Neuron (in vitro differentiated cells): Measurements from ENCODE around the gene FNBP1.
"Not testable (repeated sequence)": the region's sequence is repeated elsewhere in the genome, so short reads cannot be mapped to it uniquely, and the experiment has no call there.

Experiments used
- H2AFZ ChIP-seq: one replicate; pipeline ENCODE4 v1.6.1; 2013; ENCODE audit warnings: low read depth, mild to moderate bottlenecking, inconsistent platforms, low read length, moderate library complexity
- H3K27me3 ChIP-seq: one replicate; pipeline ENCODE4 v1.6.1; 2013; ENCODE audit warnings: low read length; ENCODE audit not compliant: insufficient read depth
- H3K36me3 ChIP-seq: one replicate; pipeline ENCODE4 v1.6.1; 2013; ENCODE audit warnings: low read length; ENCODE audit not compliant: insufficient read depth
- H3K4me1 ChIP-seq: one replicate; pipeline ENCODE4 v1.6.1; 2013; ENCODE audit warnings: low read length; ENCODE audit not compliant: insufficient read depth
- H3K4me3 ChIP-seq: 2 replicates; pipeline ENCODE4 v1.5.1; 2013; ENCODE audit warnings: mild to moderate bottlenecking, low read length, moderate library complexity
- H3K9me3 ChIP-seq: one replicate; pipeline ENCODE4 v1.6.1; 2013; ENCODE audit warnings: low read length

The FNBP1 gene

DNA sequence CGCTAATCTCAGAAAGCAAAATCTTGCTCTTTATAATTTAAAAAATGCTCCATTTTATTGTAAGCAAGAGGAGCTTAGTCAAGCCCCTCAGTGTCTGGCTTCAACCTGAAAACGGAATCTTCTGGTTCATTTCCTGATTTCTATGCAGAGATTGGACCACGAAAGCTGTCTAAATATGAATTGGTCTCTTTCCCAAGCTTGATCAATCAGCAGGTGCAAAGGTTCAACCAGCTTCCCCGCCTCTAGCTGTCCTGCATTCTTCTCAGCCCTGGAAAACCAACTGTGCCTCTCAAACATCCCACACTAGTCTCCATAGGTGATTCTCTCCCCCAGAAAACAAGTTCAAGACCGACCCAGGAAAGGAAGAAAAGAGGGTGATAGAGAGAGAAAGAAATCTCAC lies 34.5 kb downstream of the FNBP1 start:
- Histone ChIP-seq H3K27me3 (no peaks in the 10 kb centered on the region), H2AFZ (no peak overlapping the region), H3K4me3 (no peak overlapping the region), H3K4me1 (no peaks in the 10 kb centered on the region), H3K36me3 (no peaks in the 10 kb centered on the region), H3K9me3 (no peaks in the 10 kb centered on the region)

- not testable (repeated sequence) for H3K9me3 ChIP-seq, H3K4me3 ChIP-seq, H2AFZ ChIP-seq, H3K27me3 ChIP-seq, H3K36me3 ChIP-seq, H3K4me1 ChIP-seq
Observed at GRCh38 chr9:130006952-130007351, 36.0 kb downstream of the FNBP1 start.

DNA sequence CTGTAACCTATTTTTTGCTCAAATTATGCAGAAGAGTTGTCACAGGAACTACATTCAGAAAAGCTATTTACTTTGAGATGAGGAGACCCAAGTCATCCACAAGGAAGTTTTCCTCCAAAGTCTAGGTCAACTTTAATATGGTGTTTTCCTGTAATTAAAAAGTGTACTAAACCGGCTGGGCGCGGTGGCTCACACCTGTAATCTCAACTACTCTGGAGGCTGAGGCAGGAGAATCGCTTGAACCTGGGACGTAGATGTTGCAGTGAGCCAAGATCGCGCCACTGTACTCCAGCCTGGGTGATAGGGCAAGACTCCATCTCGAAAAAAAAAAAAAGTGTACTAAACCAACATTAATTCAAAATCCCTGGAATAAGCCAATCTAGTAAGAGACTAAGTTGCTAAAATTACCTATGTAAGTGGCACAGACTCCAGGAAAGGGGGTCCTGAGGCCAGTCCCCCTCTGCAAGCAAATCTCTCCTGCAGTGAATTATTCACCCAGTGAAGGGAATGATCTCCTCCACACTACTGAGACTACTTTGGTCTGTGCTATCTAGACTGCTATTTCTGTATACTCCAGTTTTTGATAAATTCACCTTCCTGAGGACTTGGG lies 38.9 kb downstream of the FNBP1 start:
- H3K4me3 ChIP-seq: no peak overlapping the region
- H3K27me3 ChIP-seq: no peaks in the 10 kb centered on the region
- H3K36me3 ChIP-seq: no peaks in the 10 kb centered on the region
- H3K4me1 ChIP-seq: peaks cover 4% of the 10 kb centered on the region
- no peak overlapping the region for H2AFZ ChIP-seq
- H3K9me3 ChIP-seq: no peaks in the 10 kb centered on the region

- no peaks in the 10 kb centered on the region for H3K27me3 ChIP-seq
- no peak overlapping the region for H2AFZ ChIP-seq
- peaks cover 4% of the 10 kb centered on the region for H3K4me1 ChIP-seq
- no peaks in the 10 kb centered on the region for H3K36me3 ChIP-seq
- no peaks in the 10 kb centered on the region for H3K9me3 ChIP-seq
- H3K4me3 ChIP-seq: no peak overlapping the region
Observed at GRCh38 chr9:130002320-130002719, 40.7 kb downstream of the FNBP1 start.

DNA sequence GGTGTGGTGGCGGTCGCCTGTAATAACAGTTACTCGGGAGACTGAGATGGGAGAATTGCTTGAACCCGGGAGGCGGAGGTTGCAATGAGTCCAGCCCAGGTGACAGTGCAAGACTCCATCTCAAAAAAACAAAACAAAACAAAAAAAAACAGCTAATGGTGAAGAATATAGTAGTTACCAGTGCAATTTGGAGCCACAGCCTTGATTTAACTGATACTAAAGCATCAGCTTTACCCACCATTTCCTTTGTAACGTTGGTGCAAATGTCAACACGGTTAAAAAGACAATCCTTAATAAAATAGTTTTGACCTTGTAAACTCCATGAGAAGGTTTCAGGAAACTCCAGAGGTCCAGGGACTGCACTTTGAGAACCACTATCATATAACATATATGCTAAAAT lies 41.8 kb downstream of the FNBP1 start:
- Histone ChIP-seq H2AFZ (no peak overlapping the region), H3K9me3 (no peaks in the 10 kb centered on the region), H3K36me3 (no peaks in the 10 kb centered on the region), H3K4me1 (peaks cover 4% of the 10 kb centered on the region), H3K27me3 (no peaks in the 10 kb centered on the region), H3K4me3 (no peak overlapping the region)

GRCh38 chr9:129999141-129999510 lies 43.9 kb downstream of the FNBP1 start:
- peaks cover 4% of the 10 kb centered on the region for H3K4me1 ChIP-seq
- H3K9me3 ChIP-seq: no peaks in the 10 kb centered on the region
- no peaks in the 10 kb centered on the region for H3K36me3 ChIP-seq
- H2AFZ ChIP-seq: no peak overlapping the region
- H3K4me3 ChIP-seq: no peak overlapping the region
- no peaks in the 10 kb centered on the region for H3K27me3 ChIP-seq

- Histone ChIP-seq H3K4me1 (peaks cover 4% of the 10 kb centered on the region), H3K36me3 (no peaks in the 10 kb centered on the region), H3K27me3 (no peaks in the 10 kb centered on the region), H3K9me3 (no peaks in the 10 kb centered on the region), H3K4me3 (no peak overlapping the region), H2AFZ (no peak overlapping the region)
Observed at GRCh38 chr9:129998491-129999140, 44.4 kb downstream of the FNBP1 start.

GRCh38 chr9:129997706-129998105 lies 45.3 kb downstream of the FNBP1 start:
- H3K27me3 ChIP-seq, H3K36me3 ChIP-seq, H3K9me3 ChIP-seq, H3K4me1 ChIP-seq, H3K4me3 ChIP-seq, H2AFZ ChIP-seq: not testable (repeated sequence)

GRCh38 chr9:129996161-129996830 lies 46.7 kb downstream of the FNBP1 start:
- no peaks in the 10 kb centered on the region for H3K27me3 ChIP-seq
- no peaks in the 10 kb centered on the region for H3K36me3 ChIP-seq
- H2AFZ ChIP-seq: no peak overlapping the region
- no peaks in the 10 kb centered on the region for H3K4me1 ChIP-seq
- no peak overlapping the region for H3K4me3 ChIP-seq
- H3K9me3 ChIP-seq: no peaks in the 10 kb centered on the region

DNA sequence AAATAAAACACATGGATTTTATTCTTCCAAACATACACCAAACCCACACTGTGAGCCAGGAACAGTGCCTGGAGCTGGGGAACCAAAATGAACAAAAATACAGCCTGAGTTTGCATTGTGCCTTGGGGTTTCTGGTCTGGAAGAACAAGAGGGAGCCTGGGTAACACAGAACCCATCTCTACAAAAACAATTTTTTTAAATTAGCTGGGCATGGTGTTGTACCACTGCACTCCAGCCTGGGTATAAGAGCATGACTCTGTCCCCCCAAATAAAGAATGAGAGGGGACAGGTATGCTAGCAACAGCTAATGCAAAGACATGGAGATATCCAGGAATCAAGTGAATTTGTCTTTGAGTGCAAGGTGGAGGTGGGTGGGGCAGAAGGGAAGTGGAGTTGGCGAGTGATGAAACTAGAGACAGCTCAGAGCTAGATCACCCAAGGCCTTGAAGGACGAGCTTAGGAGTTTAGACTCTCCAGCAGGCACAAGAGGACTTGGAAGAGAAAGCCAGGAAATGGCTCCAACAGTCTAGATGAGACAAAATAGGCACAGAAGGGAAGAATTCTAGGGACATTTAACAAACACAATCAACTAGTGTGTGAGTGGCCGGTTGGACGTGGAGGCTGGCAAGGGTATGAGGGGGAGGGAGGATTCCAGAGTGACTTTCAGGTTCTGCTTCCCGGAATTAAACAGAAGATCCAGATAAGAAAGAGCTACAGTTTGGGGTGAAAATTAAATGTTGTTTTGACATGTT lies 47.4 kb downstream of the FNBP1 start:
- Histone ChIP-seq H3K4me1 (no peaks in the 10 kb centered on the region), H3K9me3 (no peaks in the 10 kb centered on the region), H3K36me3 (no peaks in the 10 kb centered on the region), H3K4me3 (no peak overlapping the region), H3K27me3 (no peaks in the 10 kb centered on the region), H2AFZ (no peak overlapping the region)

- Histone ChIP-seq H2AFZ (no peak overlapping the region), H3K9me3 (no peaks in the 10 kb centered on the region), H3K27me3 (no peaks in the 10 kb centered on the region), H3K4me3 (no peak overlapping the region), H3K4me1 (no peaks in the 10 kb centered on the region), H3K36me3 (no peaks in the 10 kb centered on the region)
Observed at GRCh38 chr9:129994882-129995281, 48.1 kb downstream of the FNBP1 start.

GRCh38 chr9:129991139-129991538 lies 51.9 kb downstream of the FNBP1 start:
- not testable (repeated sequence) for H3K4me3 ChIP-seq, H3K9me3 ChIP-seq, H3K36me3 ChIP-seq, H3K27me3 ChIP-seq, H3K4me1 ChIP-seq, H2AFZ ChIP-seq

DNA sequence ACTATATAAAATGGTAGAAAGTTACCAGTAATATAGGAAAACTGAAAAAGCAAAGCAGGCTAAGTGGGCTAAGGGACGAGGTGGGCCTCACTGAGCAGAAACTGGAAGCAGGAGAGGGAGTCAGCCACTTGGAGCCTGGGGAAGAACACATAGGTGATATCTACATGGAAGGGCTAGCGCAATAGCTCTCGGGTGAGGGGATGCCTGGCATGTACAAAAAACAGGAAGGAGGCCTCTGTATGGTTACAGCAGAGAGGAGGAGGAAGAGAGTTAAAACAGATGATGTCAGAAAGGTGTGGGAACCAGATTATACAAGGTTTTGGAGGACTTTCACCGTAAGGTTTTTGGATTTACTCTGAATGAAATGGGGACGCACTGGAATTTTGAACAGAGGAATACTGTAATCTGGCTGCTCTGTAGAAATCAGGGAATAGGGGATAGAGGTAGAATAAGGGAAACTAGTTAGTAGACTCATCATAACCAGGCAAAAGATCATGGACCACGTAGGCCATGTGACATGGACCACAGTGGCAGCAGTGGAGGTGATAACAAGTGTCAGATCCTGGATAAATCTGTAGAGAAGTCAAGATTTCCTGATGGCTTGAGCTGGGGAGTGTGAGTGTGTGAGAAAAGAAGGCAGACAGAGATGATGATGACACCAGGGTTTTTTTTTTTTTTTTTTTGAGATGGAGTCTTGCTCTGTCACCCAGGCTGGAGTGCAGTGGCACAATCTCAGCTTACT lies 52.5 kb downstream of the FNBP1 start:
- H3K9me3 ChIP-seq: no peaks in the 10 kb centered on the region
- no peak overlapping the region for H2AFZ ChIP-seq
- no peak overlapping the region for H3K4me3 ChIP-seq
- no peaks in the 10 kb centered on the region for H3K27me3 ChIP-seq
- no peaks in the 10 kb centered on the region for H3K4me1 ChIP-seq
- H3K36me3 ChIP-seq: no peaks in the 10 kb centered on the region
